H1 (cell line): ENCODE measurements around the gene CIROP. TPM values are rescaled to one million over a fixed set of nuclear protein-coding genes. Genes with fewer than 3 reads are reported as not detected.

Source experiments
- CTCF ChIA-PET: fragments of 300-600 bp; sonication (Branson Sonifier 250); formaldehyde crosslinking; loops from one replicate; lab custom pipeline; 2021; ENCODE audit not compliant: partially characterized antibody; lab: Charles Lee
- POLR2A ChIA-PET: fragments of 300-600 bp; sonication (Branson Sonifier 250); formaldehyde crosslinking; loops from one replicate; lab custom pipeline; 2021; ENCODE audit warnings: inconsistent platforms; ENCODE audit not compliant: partially characterized antibody; lab: Charles Lee
- DNase-seq, 2 experiments: peaks; one replicate each; pipeline versions ENCODE4 v3.0.0 to v3.0.0-alpha.2; 2010 to 2022; ENCODE audit warnings: low spot score in 2 of 2, low read depth in 1 of 2, mixed read lengths in 1 of 2
- FAIRE-seq: peaks from 2 replicates; lab custom pipeline; 2011; peaks lifted over from hg19 to GRCh38; lab: Jason Lieb, UNC
- H2AFZ ChIP-seq: 2 replicates; pipeline ENCODE4 v1.8.1; 2012; ENCODE audit warnings: low read length, inconsistent platforms
- H2AK5ac ChIP-seq: 2 replicates; pipeline ENCODE4 v1.6.1; 2013; ENCODE audit warnings: low read depth, low read length
- H2BK120ac ChIP-seq: replicated peaks from 2 replicates; pipeline ENCODE3; 2013; ENCODE audit warnings: low read depth, low read length, inconsistent platforms
- H2BK12ac ChIP-seq: 2 replicates; pipeline ENCODE4 v1.6.1; 2013; ENCODE audit warnings: low read depth, low read length
- H2BK15ac ChIP-seq: 2 replicates; pipeline ENCODE4 v1.6.1; 2013; ENCODE audit warnings: low read length
- H2BK20ac ChIP-seq: 2 replicates; pipeline ENCODE4 v1.6.1; 2013; ENCODE audit warnings: low read length
- H2BK5ac ChIP-seq: 2 replicates; pipeline ENCODE4 v1.6.1; 2013; ENCODE audit warnings: low read depth, low read length
- H3K14ac ChIP-seq: 2 replicates; pipeline ENCODE4 v1.6.1; 2013; ENCODE audit warnings: inconsistent platforms; ENCODE audit not compliant: insufficient read length
- H3K18ac ChIP-seq: 2 replicates; pipeline ENCODE4 v1.6.1; 2013; ENCODE audit warnings: low read length; ENCODE audit errors: extremely low read depth
- H3K23ac ChIP-seq: 2 replicates; pipeline ENCODE4 v1.6.1; 2013; ENCODE audit warnings: inconsistent platforms; ENCODE audit not compliant: insufficient read length
- H3K23me2 ChIP-seq: 2 replicates; pipeline ENCODE4 v1.6.1; 2013; ENCODE audit warnings: low read depth, low read length
- H3K27ac ChIP-seq: 2 replicates; pipeline ENCODE4 v1.6.1; 2011; ENCODE audit warnings: low read depth, low read length, inconsistent platforms
- H3K27me3 ChIP-seq, 4 experiments: replicated peaks in 1 of 4; 1 replicate in 1 of 4; 2 replicates in 3 of 4; pipeline versions ENCODE4 v1.6.1 to v1.8.1; 2011 to 2013; ENCODE audit warnings: low read length in 3 of 4, mild to moderate bottlenecking in 3 of 4, inconsistent platforms in 2 of 4, mixed read lengths in 2 of 4, moderate library complexity in 1 of 4; ENCODE audit not compliant: control insufficient read depth in 3 of 4, insufficient read depth in 3 of 4; ENCODE audit errors: extremely low read depth in 1 of 4
- H3K36me3 ChIP-seq, 4 experiments: 2 replicates each; pipeline versions ENCODE4 v1.6.1 to v1.8.1; 2011 to 2013; ENCODE audit warnings: mild to moderate bottlenecking in 4 of 4, low read length in 3 of 4, moderate library complexity in 2 of 4, control low read depth in 1 of 4, inconsistent platforms in 1 of 4; ENCODE audit not compliant: insufficient read depth in 4 of 4, control insufficient read depth in 2 of 4
- H3K4ac ChIP-seq: replicated peaks from 2 replicates; pipeline ENCODE3; 2013; ENCODE audit warnings: low read length, low read depth, mixed read lengths, inconsistent platforms; ENCODE audit not compliant: insufficient read length
- H3K4me1 ChIP-seq, 4 experiments: replicated peaks in 1 of 4; 1 replicate in 1 of 4; 2 replicates in 3 of 4; pipeline versions ENCODE4 v1.6.1 to v1.8.1; 2011 to 2013; ENCODE audit warnings: low read length in 3 of 4, inconsistent platforms in 2 of 4, mixed read lengths in 1 of 4; ENCODE audit not compliant: insufficient read depth in 4 of 4, control insufficient read depth in 3 of 4
- H3K4me2 ChIP-seq, 2 experiments: 2 replicates each; pipeline versions ENCODE4 v1.6.1 to v1.8.1; 2011 to 2013; ENCODE audit warnings: low read depth in 2 of 2, low read length in 2 of 2, control low read depth in 1 of 2, inconsistent platforms in 1 of 2, mild to moderate bottlenecking in 1 of 2; ENCODE audit not compliant: insufficient read depth in 1 of 2
- H3K4me3 ChIP-seq, 4 experiments: fragments of 200-600, 300-600 bp in 1 of 4; sonication (generic), shearing (Covaris generic), sonication (Bioruptor Twin) in 1 of 4; 2 replicates each; pipeline versions ENCODE4 v1.5.1 to v1.8.1; 2011 to 2016; ENCODE audit warnings: low read length in 4 of 4, low read depth in 3 of 4, control low read depth in 2 of 4, inconsistent platforms in 2 of 4, mild to moderate bottlenecking in 2 of 4, mixed read lengths in 1 of 4, moderate library complexity in 1 of 4; ENCODE audit not compliant: insufficient read depth in 2 of 4; ENCODE audit errors: extremely low read depth in 1 of 4
- H3K56ac ChIP-seq: replicated peaks from 2 replicates; pipeline ENCODE3; 2013; ENCODE audit warnings: low read depth, mild to moderate bottlenecking, mixed read lengths, low read length, inconsistent platforms; ENCODE audit not compliant: insufficient read length
- H3K79me1 ChIP-seq: 2 replicates; pipeline ENCODE4 v1.6.1; 2013; ENCODE audit warnings: low read depth, low read length, control low read depth
- H3K79me2 ChIP-seq, 2 experiments: 2 replicates each; pipeline versions ENCODE4 v1.6.1 to v1.8.1; 2012 to 2013; ENCODE audit warnings: low read length in 2 of 2, mild to moderate bottlenecking in 2 of 2, inconsistent platforms in 1 of 2; ENCODE audit not compliant: insufficient read depth in 2 of 2, control insufficient read depth in 1 of 2
- H3K9ac ChIP-seq, 4 experiments: replicated peaks in 1 of 4; 1 replicate in 1 of 4; 2 replicates in 3 of 4; pipeline versions ENCODE4 v1.6.1 to v1.8.1; 2011 to 2013; ENCODE audit warnings: low read depth in 3 of 4, low read length in 3 of 4, control low read depth in 2 of 4, mild to moderate bottlenecking in 2 of 4, moderate library complexity in 2 of 4, inconsistent platforms in 1 of 4; ENCODE audit errors: extremely low read depth in 1 of 4
- H3K9me3 ChIP-seq, 2 experiments: 2 replicates each; pipeline versions ENCODE4 v1.6.1 to v1.8.1; 2012 to 2013; ENCODE audit warnings: mild to moderate bottlenecking in 2 of 2, moderate library complexity in 2 of 2, control low read depth in 1 of 2, inconsistent platforms in 1 of 2, low read depth in 1 of 2, low read length in 1 of 2, mixed read lengths in 1 of 2; ENCODE audit not compliant: insufficient read depth in 2 of 2
- H4K20me1 ChIP-seq, 2 experiments: replicated peaks in 1 of 2; 2 replicates each; pipeline versions ENCODE3 to v1.8.1; 2011 to 2013; ENCODE audit warnings: inconsistent platforms in 2 of 2, low read length in 2 of 2, mild to moderate bottlenecking in 1 of 2; ENCODE audit not compliant: insufficient read depth in 2 of 2, control insufficient read depth in 1 of 2
- H4K5ac ChIP-seq: 2 replicates; pipeline ENCODE4 v1.6.1; 2013; ENCODE audit warnings: low read length, low read depth, mixed read lengths, inconsistent platforms; ENCODE audit not compliant: insufficient read length
- H4K8ac ChIP-seq: 2 replicates; pipeline ENCODE4 v1.8.0; 2013; ENCODE audit warnings: mild to moderate bottlenecking, moderate library complexity, low read length, inconsistent platforms; ENCODE audit not compliant: insufficient read depth; ENCODE audit errors: extremely low read depth
- H4K91ac ChIP-seq: replicated peaks from 2 replicates; pipeline ENCODE3; 2013; ENCODE audit warnings: low read length, mixed read lengths, inconsistent platforms; ENCODE audit not compliant: insufficient read length
- ASH2L ChIP-seq: fragments of 200-600, 300-600 bp; sonication (generic); IDR thresholded peaks from one replicate; pipeline ENCODE4 v1.7.1; 2017; ENCODE audit warnings: low read length
- BCL11A ChIP-seq, 2 experiments: IDR thresholded peaks; one replicate each; pipeline ENCODE4 v1.6.1; 2011; ENCODE audit warnings: low read depth in 2 of 2, low read length in 2 of 2, mild to moderate bottlenecking in 2 of 2
- EGR1 ChIP-seq: IDR thresholded peaks from 2 replicates; pipeline ENCODE4 v1.6.1; 2011; ENCODE audit warnings: low read depth, low read length, borderline replicate concordance
- GABPA ChIP-seq: IDR thresholded peaks from 2 replicates; pipeline ENCODE4 v1.6.1; 2011; ENCODE audit warnings: mild to moderate bottlenecking, low read length, moderate library complexity, borderline replicate concordance; ENCODE audit not compliant: insufficient read depth
- HDAC2 ChIP-seq, 2 experiments: fragments of 300-600 bp in 1 of 2; sonication (generic) in 1 of 2; IDR thresholded peaks; 2 replicates each; pipeline ENCODE4 v1.6.1; 2011 to 2012; ENCODE audit warnings: low read depth in 2 of 2, low read length in 2 of 2, mild to moderate bottlenecking in 2 of 2, moderate library complexity in 2 of 2, borderline replicate concordance in 1 of 2, inconsistent platforms in 1 of 2
- MAFK ChIP-seq: IDR thresholded peaks from 2 replicates; pipeline ENCODE4 v1.6.1; 2012; ENCODE audit warnings: low read depth, mild to moderate bottlenecking, improper control_type of control experiment, low read length
- POLR2AphosphoS5 ChIP-seq: IDR thresholded peaks from 2 replicates; pipeline ENCODE4 v1.6.1; 2011; ENCODE audit warnings: low read depth, low read length
- SP4 ChIP-seq: IDR thresholded peaks from 2 replicates; pipeline ENCODE4 v1.6.1; 2012; ENCODE audit warnings: low read length, inconsistent platforms
- TAF1 ChIP-seq: IDR thresholded peaks from 2 replicates; pipeline ENCODE4 v1.6.1; 2011; ENCODE audit warnings: mild to moderate bottlenecking, low read depth, low read length
- TAF7 ChIP-seq: optimal IDR thresholded peaks from 2 replicates; pipeline ENCODE3; 2011; ENCODE audit warnings: low read depth, mild to moderate bottlenecking, inconsistent platforms, low read length, moderate library complexity, borderline replicate concordance
- TCF12 ChIP-seq: IDR thresholded peaks from 2 replicates; pipeline ENCODE4 v1.6.1; 2011; ENCODE audit warnings: low read depth, mild to moderate bottlenecking, low read length
- WGBS, 2 experiments: shearing (Covaris generic) in 1 of 2; methylation state at CpG; one replicate each; pipeline versions ENCODE4 v1.1.6 to v1.1.7; 2013 to 2015; ENCODE audit warnings: low lambda C conversion rate in 2 of 2, mixed read lengths in 2 of 2, inconsistent platforms in 1 of 2, low coverage in 1 of 2, missing lambda C conversion rate in 1 of 2; ENCODE audit not compliant: insufficient replicate concordance in 2 of 2, insufficient coverage in 1 of 2, insufficient read length in 1 of 2; ENCODE audit errors: extremely low coverage in 1 of 2, missing lambda C conversion rate in 1 of 2; 5-methylcytosine and 5-hydroxymethylcytosine counted together
- polyA plus RNA-seq, 7 experiments: library from polyadenylated mRNA; depleted of rRNA in 3 of 7; stranded (reverse) in 5 of 7; unstranded in 2 of 7; fragments of >200 nt in 5 of 7; fragments of 200-250 nt in 2 of 7; gene quantifications; 1 replicate in 5 of 7; 2 replicates in 1 of 7; 4 replicates in 1 of 7; pipeline versions ENCODE4 v1.2.1 to v1.2.3, GENCODE V29; 2011 to 2013; ENCODE audit warnings: missing spikeins in 2 of 7, mixed read lengths in 2 of 7
- total RNA-seq: library from RNA; stranded (reverse); fragmentation: NEBNext Ultra II Directional; extraction: Animal tissue kit (Norgen Biotek cat#: 25700); gene quantifications from 2 replicates; pipeline ENCODE4 v1.2.1, GENCODE V29; 2021

CIROP gene
- total and polyA plus RNA-seq, 2 of the 8 experiments (the other 6 are each of a cell fraction or from before 2014, with no cell fraction given), result 0.06 TPM; not detected in 1

- no peak within 1 kb of the TSS for H3K23ac ChIP-seq
- H4K5ac ChIP-seq, result peak within 1 kb of the TSS; percentile 97
- peak within 1 kb of the TSS; percentile 100; the same call in 1 of the 2 replicates for H4K8ac ChIP-seq
- H3K4me1 ChIP-seq, result no peaks in the 10 kb centered on the region; a peak in 3 of 7 replicates
- no peak within 1 kb of the TSS for H2BK20ac ChIP-seq
- peak within 1 kb of the TSS; percentile 41; the same call in 1 of the 2 replicates for H2BK12ac ChIP-seq
- H2AFZ ChIP-seq, result peak within 1 kb of the TSS; percentile 88; the same call in 1 of the 2 replicates
- H2AK5ac ChIP-seq, result no peak within 1 kb of the TSS
- peak within 1 kb of the TSS; percentile 95 for H3K4ac ChIP-seq
- peak within 1 kb of the TSS; percentile 97 to 100 (median 100) for H3K9ac ChIP-seq
- ChIA-PET CTCF (interaction anchor here (0.6 to 4.2 kb wide), 15 partner anchors 11 to 292 kb away, joined by 3 to 23 read pairs (median 5); no protein-coding TSS in a partner anchor), POLR2A (interaction anchor here (0.6 to 3.2 kb wide), 42 partner anchors 7 to 1140 kb away, joined by 3 to 36 read pairs (median 5); partner anchors contain the start of genes AJUBA, CDH24, CEBPE and CIROP)
- H3K4me3 ChIP-seq, result peak within 1 kb of the TSS; percentile 92 to 97 (median 96)
- 2% methylated on average over 46 of the region's 46 CpGs; no CpG with 5 or more reads in 1 of the 2 experiments for WGBS, 2 experiments
- peak; percentile 81 for FAIRE-seq
- H2BK5ac ChIP-seq, result peak within 1 kb of the TSS; percentile 97
- H3K4me2 ChIP-seq, result peak within 1 kb of the TSS; percentile 91 to 92
- H3K56ac ChIP-seq, result peak within 1 kb of the TSS; percentile 99
- H4K91ac ChIP-seq, result peak within 1 kb of the TSS; percentile 48
- H3K27ac ChIP-seq, result peak within 1 kb of the TSS; percentile 99
- peaks cover 9 to 11% of the 10 kb centered on the region in 2 experiments for H4K20me1 ChIP-seq
- H2BK120ac ChIP-seq, result peak within 1 kb of the TSS; percentile 7
- no peaks in the 10 kb centered on the region for H3K27me3 ChIP-seq
- peak within 1 kb of the TSS; percentile 35 for H3K14ac ChIP-seq
- peak in 1 of 2 experiments; percentile 96 for DNase-seq
- peaks cover 19 to 64% of the 10 kb centered on the region in 2 experiments for H3K79me2 ChIP-seq
- peaks cover 5% of the 10 kb centered on the region; the same call in 1 of the 2 replicates for H3K23me2 ChIP-seq
- peaks cover 12% of the 10 kb centered on the region for H3K79me1 ChIP-seq
- no peak within 1 kb of the TSS for H2BK15ac ChIP-seq
- no peaks in the 10 kb centered on the region for H3K9me3 ChIP-seq
- H3K18ac ChIP-seq, result peak within 1 kb of the TSS; percentile 92
- H3K36me3 ChIP-seq, result peaks cover 23 to 43% (median 28%) of the 10 kb centered on the region in 4 experiments
- TF ChIP-seq TAF1, result peak; percentile 57
- TF ChIP-seq BCL11A (IDR thresholded peaks at IDR 0.05; ENCODE audit: low read depth in 2 of 2, low read length in 2 of 2), result no peak
- no peak for TF ChIP-seq HDAC2 (IDR thresholded peaks at IDR 0.05; ENCODE audit: borderline replicate concordance in 1 of 2, low read depth in 2 of 2, low read length in 2 of 2)
- TF ChIP-seq SP4, result peak; percentile 92
- TF ChIP-seq TCF12, result no peak
- TF ChIP-seq TAF7, result peak; percentile 75
- peak; percentile 19 for TF ChIP-seq POLR2AphosphoS5
- no peak for TF ChIP-seq GABPA
- no peak for TF ChIP-seq MAFK
- TF ChIP-seq ASH2L, result no peak
- TF ChIP-seq EGR1, result peak; percentile 73; the same call in 1 of the 2 replicates
These were observed 9.3 kb downstream of the CIROP start, which contains the start of gene C14orf119 for GRCh38 chr14:23095196-23096108. TSS of gene C14orf119 (plus strand) at chr14:23095505. CDS start at chr14:23097659, 2,154 bp downstream.
